GM13976 (cell line): ENCODE results near the gene CASD1.

Experiments
- DNase-seq: peaks from one replicate; pipeline ENCODE4 v3.0.0; 2012; ENCODE audit warnings: low spot score
- CTCF ChIP-seq: IDR thresholded peaks from 2 replicates; pipeline ENCODE4 v1.5.1; 2012; ENCODE audit warnings: borderline replicate concordance, mild to moderate bottlenecking; ENCODE audit not compliant: insufficient read depth; ENCODE audit errors: extremely low read depth, missing control alignments, control extremely low read depth
- in situ Hi-C: fragments of 300-500 bp; cut with MboI; formaldehyde crosslinking; loops from one replicate; pipeline ENCODE4 v1.12.0; 2022; ENCODE audit warnings: low sequenced_read_pairs, mixed read lengths, inconsistent platforms; ENCODE audit not compliant: unreplicated experiment

Gene CASD1

GRCh38 chr7:94511718-94512117 lies 2.1 kb downstream of the CASD1 start:
- DNase-seq, result no peak

GRCh38 chr7:94512735-94513564 lies 3.3 kb downstream of the CASD1 start:
- no peak for TF ChIP-seq CTCF
- in situ Hi-C loops, result no loop called here
- no peak for DNase-seq

More at GRCh38 chr7:94511718-94512117, 2.1 kb downstream of the CASD1 start:
- TF ChIP-seq CTCF, result no peak
- in situ Hi-C loops, result no loop called here

GRCh38 chr7:94513565-94513860 lies 3.9 kb downstream of the CASD1 start:
- DNase-seq, result no peak
- no peak for TF ChIP-seq CTCF
- in situ Hi-C loops, result no loop called here

- in situ Hi-C loops, result no loop called here
- DNase-seq, result no peak
- TF ChIP-seq CTCF, result no peak
These were observed 4.7 kb downstream of the CASD1 start for GRCh38 chr7:94514140-94514889.

- TF ChIP-seq CTCF, result no peak
- in situ Hi-C loops, result no loop called here
- no peak for DNase-seq
These were observed 5.3 kb downstream of the CASD1 start for GRCh38 chr7:94514917-94515316.

- no peak for TF ChIP-seq CTCF
- in situ Hi-C loops, result no loop called here
- no peak for DNase-seq
These were observed 16.3 kb downstream of the CASD1 start for GRCh38 chr7:94525923-94526322.

- DNase-seq, result no peak
- TF ChIP-seq CTCF, result no peak
- in situ Hi-C loops, result no loop called here
These were observed 19.9 kb downstream of the CASD1 start for GRCh38 chr7:94529516-94529915.
